Muscle of back (tissue), 11 donors: ENCODE data around the gene YKT6. TPM values are rescaled to one million over a fixed set of nuclear protein-coding genes. Genes with fewer than 3 reads are reported as not detected.
"Not testable (repeated sequence)": the region's sequence is repeated elsewhere in the genome, so short reads cannot be mapped to it uniquely, and the experiment has no call there.

Experiments
- DNase-seq, 3 donors: peaks; one replicate each; pipeline versions ENCODE4 v3.0.0 to v3.0.0-alpha.2; 2013
- polyA plus RNA-seq, 10 donors: library from polyadenylated mRNA; unstranded; fragments of 120-200 nt; gene quantifications; one replicate each; pipeline ENCODE4 v1.2.1, GENCODE V29; 2013; ENCODE audit not compliant: insufficient read length in 10 of 10

Gene YKT6
- polyA plus RNA-seq, 10 donors = 62.1 to 80.3 (median 68.6) TPM

GRCh38 chr7:44167920-44168319 is 32.9 kb upstream of the YKT6 start:
- DNase-seq = no peak

DNA sequence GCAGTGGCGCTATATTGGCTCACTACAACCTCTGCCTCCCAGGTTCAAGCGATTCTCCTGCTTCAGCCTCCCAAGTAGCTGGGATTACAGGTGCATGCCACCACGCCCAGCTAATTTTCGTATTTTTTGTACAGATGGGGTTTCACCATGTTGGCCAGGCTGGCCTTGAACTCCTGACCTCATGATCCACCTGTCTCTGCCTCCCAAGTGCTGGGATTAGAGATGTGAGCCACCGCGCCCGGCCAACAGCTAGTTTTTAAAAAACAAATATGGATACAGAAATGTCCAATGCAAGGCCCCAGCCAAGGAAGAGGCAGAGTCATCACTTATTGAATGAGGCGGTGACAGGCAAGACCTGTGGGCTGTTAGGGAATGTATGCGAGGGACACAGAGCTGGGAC is 28.9 kb upstream of the YKT6 start:
- not testable (repeated sequence) for DNase-seq

DNA sequence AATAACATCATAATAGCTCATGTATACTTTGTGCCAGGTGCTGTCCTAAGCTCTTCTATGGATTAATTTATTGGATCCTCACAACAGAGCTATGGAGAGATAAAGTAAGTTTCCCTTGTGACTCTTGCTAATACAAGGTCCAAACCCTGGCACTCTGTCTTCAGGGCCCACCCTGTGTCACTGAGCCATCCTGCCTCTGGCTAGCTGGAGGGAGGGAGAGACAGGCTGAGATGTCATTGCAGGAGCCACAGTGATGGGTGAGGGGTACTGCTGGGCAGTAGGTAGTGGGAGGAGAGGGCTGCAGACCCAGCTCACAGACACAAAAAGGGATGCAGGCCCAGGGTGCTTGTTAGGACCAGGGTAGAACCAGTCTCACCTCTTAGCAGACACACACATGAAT is 28.4 kb upstream of the YKT6 start:
- DNase-seq = no peak

GRCh38 chr7:44172803-44173424 is 27.9 kb upstream of the YKT6 start:
- no peak for DNase-seq

- DNase-seq = no peak
Observed at GRCh38 chr7:44173911-44174693, 26.7 kb upstream of the YKT6 start.

- DNase-seq = not testable (repeated sequence)
Observed at GRCh38 chr7:44174694-44174948, 26.2 kb upstream of the YKT6 start.

DNA sequence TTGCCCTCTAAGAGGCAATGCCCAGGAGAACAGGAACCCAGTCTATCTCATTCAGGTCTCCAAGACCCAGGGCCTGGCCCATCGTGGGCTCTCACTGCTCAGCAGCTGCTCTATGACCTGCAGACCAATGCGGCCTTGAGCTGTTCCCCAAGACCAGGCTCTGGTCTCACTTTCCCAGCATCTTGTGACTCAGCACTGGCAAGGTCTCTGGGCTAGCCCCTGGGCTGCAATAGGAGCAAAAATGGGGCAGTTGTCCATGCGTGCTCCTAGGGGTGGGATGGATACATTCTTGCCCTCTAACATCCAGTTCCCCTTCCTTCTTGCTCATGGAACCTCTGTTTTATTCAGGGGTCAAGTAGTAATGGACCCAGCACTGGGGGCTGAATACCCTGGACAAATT is 25.0 kb upstream of the YKT6 start:
- DNase-seq = no peak

DNA sequence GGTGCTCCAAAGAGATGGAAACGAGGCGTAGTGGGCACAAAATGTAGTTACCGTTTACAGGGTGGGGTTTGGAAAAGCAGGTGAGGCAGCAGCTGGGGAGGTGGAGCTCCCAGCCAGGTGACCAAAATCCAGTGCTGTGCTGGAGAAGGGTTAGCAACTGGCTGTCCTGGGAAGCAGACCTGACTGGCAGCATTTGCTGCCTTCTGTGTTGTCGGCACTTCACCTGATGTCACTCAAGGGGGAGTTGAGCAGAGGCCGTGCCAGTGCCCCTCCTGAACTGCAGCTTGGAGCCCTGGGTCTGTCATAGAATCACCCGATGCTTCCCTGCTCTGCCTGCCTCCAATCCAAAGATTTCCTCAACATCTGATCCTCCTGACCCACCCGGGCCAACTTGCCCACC is 24.3 kb upstream of the YKT6 start:
- DNase-seq = no peak

GRCh38 chr7:44177570-44178131 is 23.1 kb upstream of the YKT6 start:
- no peak for DNase-seq

GRCh38 chr7:44180631-44181030 is 20.1 kb upstream of the YKT6 start:
- no peak for DNase-seq

DNA sequence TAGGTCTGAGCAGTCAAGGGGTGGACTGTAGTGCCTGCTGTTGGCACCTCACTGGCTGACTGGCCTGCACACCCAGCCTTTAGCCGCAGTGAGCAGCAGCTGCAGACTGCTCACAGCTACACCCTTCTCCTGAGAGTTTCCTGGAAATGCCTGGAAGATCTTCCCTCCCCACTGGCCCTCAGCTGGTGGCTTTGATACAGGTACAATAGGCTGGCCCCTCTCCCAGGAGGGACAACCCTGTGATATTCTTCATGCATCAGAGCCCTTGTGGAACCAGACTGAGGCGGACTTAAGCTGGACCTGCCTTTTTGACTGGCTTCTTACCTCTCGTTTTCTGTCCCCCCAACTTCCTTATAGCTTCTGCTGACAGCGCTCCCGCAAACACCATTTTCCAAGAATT is 18.0 kb upstream of the YKT6 start:
- no peak for DNase-seq

DNA sequence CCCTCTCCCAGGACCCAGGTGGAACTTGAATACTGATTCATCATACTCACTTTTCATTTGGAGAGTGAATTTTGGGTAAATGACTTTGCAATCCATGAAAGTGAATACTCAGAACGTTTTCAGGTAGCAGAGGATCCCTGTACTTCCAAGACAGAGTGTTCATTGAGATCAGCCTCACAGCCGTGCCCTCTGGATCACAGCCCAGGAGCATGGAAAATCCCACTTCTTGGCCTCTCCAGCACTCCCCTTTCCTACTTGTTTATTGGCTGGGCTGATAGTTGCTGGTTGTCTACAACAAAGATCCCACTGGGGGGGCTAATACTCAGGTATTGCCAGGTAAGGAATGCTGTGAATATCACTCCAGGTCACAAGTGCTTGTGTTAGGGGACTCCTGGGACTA is 17.4 kb upstream of the YKT6 start:
- peak in 1 of 3 donors; percentile 31 for DNase-seq

DNA sequence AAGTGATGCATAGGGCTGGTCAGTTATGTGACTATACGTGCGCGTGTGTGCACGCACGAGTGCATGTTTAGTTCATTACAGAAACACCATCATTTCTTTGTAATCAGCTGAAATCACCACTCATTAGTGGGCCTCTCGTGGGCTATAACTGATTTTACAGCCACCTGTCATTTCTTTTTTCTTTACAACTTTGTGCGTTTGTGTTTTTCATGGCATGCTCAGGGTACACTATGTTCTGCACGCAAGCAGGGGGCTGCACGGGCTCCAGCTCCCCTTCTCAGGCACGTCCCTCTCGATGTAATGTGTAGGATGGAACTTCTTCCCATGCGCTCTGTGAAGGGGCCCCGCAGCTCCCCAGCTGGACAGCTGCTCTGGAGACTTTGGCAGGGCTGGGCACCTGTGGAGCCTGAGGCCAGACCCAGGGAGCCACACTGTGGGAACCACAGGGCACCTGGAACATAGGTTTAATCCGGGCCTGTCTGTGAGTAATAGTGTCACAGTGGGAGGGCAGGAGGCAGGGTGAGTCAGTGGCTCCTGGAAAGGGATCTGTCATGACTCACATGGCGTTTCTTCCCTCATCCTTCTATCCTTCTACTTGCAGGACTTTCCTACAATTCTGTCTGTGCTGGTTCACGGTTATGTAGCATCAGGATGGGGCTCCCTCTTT is 16.4 kb upstream of the YKT6 start:
- peak; percentile 20 to 61 (median 54) for DNase-seq

DNA sequence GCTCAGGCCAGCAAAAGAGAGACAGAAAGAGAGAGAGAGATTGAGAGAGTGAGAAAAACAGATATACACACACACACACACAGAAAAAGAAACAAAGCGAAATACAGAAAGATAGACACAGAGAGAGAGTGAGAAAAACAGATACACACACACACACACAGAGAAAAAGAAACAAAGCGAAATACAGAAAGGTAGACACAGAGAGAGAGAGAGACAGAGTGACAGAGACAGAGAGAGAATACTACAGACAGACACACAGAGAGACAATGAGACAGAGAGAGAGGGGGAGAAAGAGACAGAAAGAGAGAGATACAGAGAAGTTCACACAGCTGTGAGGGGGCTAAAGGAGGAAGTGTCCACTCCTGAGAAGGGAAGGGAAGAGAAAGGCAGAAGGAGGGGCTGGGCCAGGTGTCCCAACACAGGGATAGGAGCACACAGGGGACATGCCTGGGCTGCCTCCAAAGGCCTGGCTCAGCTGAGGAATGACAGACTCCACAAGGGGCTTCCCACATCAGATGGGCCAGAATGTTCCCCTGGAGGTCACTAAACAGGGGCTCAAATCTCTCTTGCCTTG is 15.8 kb upstream of the YKT6 start:
- no peak for DNase-seq

GRCh38 chr7:44185729-44186128 is 15.0 kb upstream of the YKT6 start:
- DNase-seq = no peak

DNA sequence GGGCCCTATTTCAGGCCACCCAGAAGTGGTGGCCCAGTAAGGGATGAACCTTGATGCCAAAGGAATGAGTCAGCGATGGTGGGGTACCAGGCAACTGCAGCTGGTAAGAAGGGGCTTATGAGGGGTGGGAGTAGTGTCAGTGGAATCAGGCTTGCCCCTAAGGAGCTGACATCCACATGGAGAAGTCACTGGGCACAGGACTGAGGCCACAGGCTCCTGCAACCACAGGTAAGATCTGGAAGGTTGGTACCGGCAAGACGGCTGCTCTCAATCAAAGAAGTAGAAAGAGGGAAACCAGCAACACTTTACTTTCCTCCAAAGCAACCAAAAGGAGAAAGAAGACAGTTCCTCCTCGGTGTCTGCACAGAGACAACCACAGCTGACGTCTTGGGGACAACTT is 14.0 kb upstream of the YKT6 start:
- no peak for DNase-seq

DNA sequence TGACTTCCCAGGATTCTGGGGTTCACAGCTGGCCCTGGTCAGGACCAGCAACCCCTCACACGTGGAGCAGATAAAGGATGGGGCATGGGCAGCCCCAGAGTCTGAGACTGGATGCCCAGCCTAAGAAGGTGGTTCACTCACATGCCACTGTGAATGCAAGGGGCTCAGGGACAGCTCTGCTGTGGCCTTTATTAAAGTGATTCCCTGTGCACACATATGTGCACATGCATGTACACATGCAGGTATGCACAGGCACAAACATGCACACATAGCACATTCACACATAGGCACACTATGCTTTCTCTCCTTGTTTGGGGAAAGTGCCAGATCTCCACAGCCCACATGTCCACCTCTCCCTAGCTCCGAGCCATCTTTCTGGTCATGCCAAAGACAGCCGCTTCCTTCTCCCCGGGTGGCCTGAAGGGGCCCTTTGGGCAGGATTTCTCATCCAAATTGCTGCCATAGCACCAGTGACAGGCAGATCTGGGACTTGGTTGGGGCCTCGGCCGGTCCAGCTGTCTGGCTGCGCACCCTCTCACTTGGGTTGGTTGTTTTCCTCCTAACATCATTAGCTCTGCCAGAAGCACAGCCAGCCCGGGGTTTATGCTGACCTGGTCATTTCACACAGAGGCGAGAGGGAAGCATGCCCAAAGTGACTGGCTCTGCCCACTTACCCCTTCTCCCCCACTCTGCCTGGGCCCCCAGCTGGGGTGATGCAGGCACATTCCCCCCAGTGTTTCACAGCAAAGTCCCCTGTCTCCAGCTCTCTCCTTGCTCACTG is 13.0 kb upstream of the YKT6 start:
- DNase-seq = peak in 1 of 3 donors; percentile 25

DNA sequence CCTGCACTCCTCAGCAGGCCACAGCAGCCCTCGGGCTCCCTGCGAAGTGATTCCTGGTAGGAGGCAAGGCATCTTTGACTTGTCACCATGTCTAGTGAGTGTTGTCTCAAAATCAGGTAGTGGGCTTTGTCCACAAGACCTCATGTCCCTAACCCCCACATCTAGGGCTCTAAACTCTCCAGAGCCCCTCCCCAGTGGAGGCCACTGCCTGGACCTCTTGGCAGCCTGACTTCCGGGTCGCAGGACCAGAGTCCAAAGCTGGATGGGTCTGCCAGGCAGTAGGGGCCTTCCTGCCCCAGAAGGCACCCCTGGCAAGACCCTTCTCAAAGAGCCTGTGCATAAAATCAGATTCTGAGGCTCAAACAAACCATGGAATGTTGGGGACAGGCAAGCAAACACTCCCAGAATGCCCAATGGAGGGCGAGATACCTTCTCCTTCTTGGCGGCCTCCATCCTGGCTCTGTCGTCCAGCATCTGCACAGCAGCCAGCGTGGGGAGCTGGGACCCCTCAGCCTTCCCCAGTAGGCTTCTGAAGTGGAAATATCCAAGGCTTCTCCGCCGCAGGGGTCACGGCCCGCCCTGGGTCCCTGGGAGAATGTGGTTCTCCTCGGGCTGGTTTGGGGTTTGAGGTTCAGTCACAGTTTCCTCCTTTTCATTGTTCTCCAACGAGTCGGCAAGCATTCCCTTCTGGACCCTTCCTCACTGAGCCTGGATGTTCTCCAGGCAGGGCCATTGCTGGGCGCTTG is 12.1 kb upstream of the YKT6 start:
- DNase-seq = no peak

GRCh38 chr7:44189286-44189992 is 11.3 kb upstream of the YKT6 start, which contains the start of gene GCK:
TSS of gene GCK (minus strand) at chr7:44189439. CDS start at chr7:44188953, 486 bp downstream.
- no peak for DNase-seq
